HEK293 (cell line): ENCODE results near the gene SMCP.

ENCODE experiments used
- CTCF ChIA-PET: fragments of 350-600 bp; formaldehyde crosslinking; extraction: SDS; loops from one replicate; lab custom pipeline; 2021; ENCODE audit warnings: antibody characterized with exemption; lab: Yijun Ruan, JAX
- POLR2A ChIA-PET: fragments of 300-600 bp; formaldehyde crosslinking; extraction: SDS; loops from one replicate; lab custom pipeline; 2020; ENCODE audit warnings: antibody characterized with exemption, inconsistent platforms; lab: Yijun Ruan, JAX
- H3K27ac ChIP-seq: fragments of 200-500 bp; sonication (Bioruptor generic); 2 replicates; pipeline ENCODE4 v1.5.1; 2014; ENCODE audit warnings: low read depth, low read length, control low read depth, inconsistent platforms; ENCODE audit errors: extremely low read depth
- H3K36me3 ChIP-seq, 2 experiments: fragments of 200-500 bp in 1 of 2; sonication (Bioruptor generic) in 1 of 2; 1 replicate in 1 of 2; 2 replicates in 1 of 2; pipeline ENCODE4 v1.5.1; 2014 to 2017; ENCODE audit warnings: inconsistent platforms in 2 of 2, low read length in 2 of 2; ENCODE audit not compliant: control insufficient read depth in 2 of 2, insufficient read depth in 1 of 2
- H3K4me1 ChIP-seq: fragments of 200-500 bp; sonication (Bioruptor generic); 2 replicates; pipeline ENCODE4 v1.5.1; 2014; ENCODE audit warnings: mild to moderate bottlenecking, low read length, inconsistent platforms; ENCODE audit not compliant: control insufficient read depth, insufficient read depth
- H3K4me3 ChIP-seq: 2 replicates; pipeline ENCODE4 v1.5.1; 2011; ENCODE audit warnings: low read depth, mild to moderate bottlenecking, control low read depth, low read length, moderate library complexity
- H3K9me3 ChIP-seq: fragments of 200-500 bp; sonication (Bioruptor generic); 2 replicates; pipeline ENCODE4 v1.5.1; 2014; ENCODE audit warnings: low read depth, low read length, inconsistent platforms; ENCODE audit not compliant: control insufficient read depth, insufficient read depth
- AEBP2 ChIP-seq: fragments of 450-650 bp; formaldehyde crosslinking; IDR thresholded peaks from 2 replicates; pipeline ENCODE4 v1.5.1; 2016; ENCODE audit warnings: missing biosample characterization, missing genetic modification characterization, borderline replicate concordance
- BCL11A ChIP-seq: fragments of 450-650 bp; formaldehyde crosslinking; IDR thresholded peaks from 2 replicates; pipeline ENCODE4 v1.5.1; 2016; ENCODE audit warnings: low read depth, missing biosample characterization, missing genetic modification characterization
- BCL11B ChIP-seq: fragments of 450-650 bp; formaldehyde crosslinking; IDR thresholded peaks from 2 replicates; pipeline ENCODE4 v1.5.1; 2016; ENCODE audit warnings: low read depth, missing biosample characterization, missing genetic modification characterization
- FEZF1 ChIP-seq: fragments of 450-650 bp; formaldehyde crosslinking; IDR thresholded peaks from 2 replicates; pipeline ENCODE4 v1.5.1; 2016; ENCODE audit warnings: missing biosample characterization, missing genetic modification characterization
- INSM2 ChIP-seq: fragments of 450-650 bp; formaldehyde crosslinking; IDR thresholded peaks from 2 replicates; pipeline ENCODE4 v1.5.1; 2016; ENCODE audit warnings: missing biosample characterization, missing genetic modification characterization
- KLF16 ChIP-seq: fragments of 450-650 bp; formaldehyde crosslinking; IDR thresholded peaks from 2 replicates; pipeline ENCODE4 v1.5.1; 2017; ENCODE audit warnings: missing biosample characterization, missing genetic modification characterization
- PRDM10 ChIP-seq: fragments of 450-650 bp; formaldehyde crosslinking; IDR thresholded peaks from 2 replicates; pipeline ENCODE4 v1.5.1; 2016; ENCODE audit warnings: missing biosample characterization, missing genetic modification characterization
- REST ChIP-seq: fragments of 450-650 bp; formaldehyde crosslinking; IDR thresholded peaks from 2 replicates; pipeline ENCODE4 v1.5.1; 2016; ENCODE audit warnings: missing biosample characterization, missing genetic modification characterization
- TCF7L2 ChIP-seq: IDR thresholded peaks from 2 replicates; pipeline ENCODE4 v1.6.1; 2011; ENCODE audit warnings: low read depth, mild to moderate bottlenecking, inconsistent platforms, low read length, moderate library complexity, borderline replicate concordance
- WT1 ChIP-seq: fragments of 450-650 bp; formaldehyde crosslinking; IDR thresholded peaks from 2 replicates; pipeline ENCODE4 v1.5.1; 2016; ENCODE audit warnings: missing biosample characterization, missing genetic modification characterization
- ZBTB21 ChIP-seq: fragments of 450-650 bp; formaldehyde crosslinking; IDR thresholded peaks from 2 replicates; pipeline ENCODE4 v1.5.1; 2017; ENCODE audit warnings: missing biosample characterization, missing genetic modification characterization
- ZBTB48 ChIP-seq: fragments of 450-650 bp; formaldehyde crosslinking; IDR thresholded peaks from 2 replicates; pipeline ENCODE4 v1.5.1; 2016; ENCODE audit warnings: missing biosample characterization, missing genetic modification characterization
- ZFP69B ChIP-seq: fragments of 450-650 bp; formaldehyde crosslinking; IDR thresholded peaks from 2 replicates; pipeline ENCODE4 v1.5.1; 2016; ENCODE audit warnings: missing biosample characterization, missing genetic modification characterization
- ZNF175 ChIP-seq: fragments of 450-650 bp; formaldehyde crosslinking; IDR thresholded peaks from 2 replicates; pipeline ENCODE4 v1.5.1; 2016; ENCODE audit warnings: missing biosample characterization, missing genetic modification characterization
- ZNF223 ChIP-seq: fragments of 450-650 bp; formaldehyde crosslinking; IDR thresholded peaks from 2 replicates; pipeline ENCODE4 v1.5.1; 2016; ENCODE audit warnings: missing biosample characterization, missing genetic modification characterization
- ZNF24 ChIP-seq: fragments of 450-650 bp; formaldehyde crosslinking; IDR thresholded peaks from 2 replicates; pipeline ENCODE4 v1.5.1; 2016; ENCODE audit warnings: missing biosample characterization, missing genetic modification characterization
- ZNF280D ChIP-seq: fragments of 450-650 bp; formaldehyde crosslinking; IDR thresholded peaks from 2 replicates; pipeline ENCODE4 v1.5.1; 2016; ENCODE audit warnings: missing biosample characterization, missing genetic modification characterization
- ZNF37A ChIP-seq: fragments of 450-650 bp; IDR thresholded peaks from 2 replicates; pipeline ENCODE4 v1.5.1; 2018; ENCODE audit warnings: missing biosample characterization, missing genetic modification characterization
- ZNF394 ChIP-seq: fragments of 450-650 bp; formaldehyde crosslinking; IDR thresholded peaks from 2 replicates; pipeline ENCODE4 v1.5.1; 2016; ENCODE audit warnings: missing biosample characterization, missing genetic modification characterization, mild to moderate bottlenecking, moderate library complexity, borderline replicate concordance
- ZNF433 ChIP-seq: fragments of 450-650 bp; formaldehyde crosslinking; IDR thresholded peaks from 2 replicates; pipeline ENCODE4 v1.5.1; 2016; ENCODE audit warnings: missing biosample characterization, missing genetic modification characterization, low read depth
- ZNF514 ChIP-seq: fragments of 450-650 bp; formaldehyde crosslinking; IDR thresholded peaks from 2 replicates; pipeline ENCODE4 v1.5.1; 2016; ENCODE audit warnings: missing biosample characterization, missing genetic modification characterization
- ZNF521 ChIP-seq: fragments of 450-650 bp; formaldehyde crosslinking; IDR thresholded peaks from 2 replicates; pipeline ENCODE4 v1.5.1; 2017; ENCODE audit warnings: missing biosample characterization, mild to moderate bottlenecking, missing genetic modification characterization
- ZNF549 ChIP-seq: fragments of 450-650 bp; IDR thresholded peaks from 2 replicates; pipeline ENCODE4 v1.5.1; 2018; ENCODE audit warnings: missing biosample characterization, missing genetic modification characterization, mild to moderate bottlenecking, inconsistent platforms, moderate library complexity

The SMCP gene

GRCh38 chr1:152917794-152918193 is 39.7 kb downstream of the SMCP start:
- no peaks in the 10 kb centered on the region for H3K9me3 ChIP-seq
- TF ChIP-seq ZBTB21 (tag by site-specific recombination): no peak
- TF ChIP-seq INSM2 (tag by site-specific recombination): no peak
- no peak for TF ChIP-seq ZNF223 (tag by site-specific recombination)
- TF ChIP-seq ZNF24: no peak
- no peak for TF ChIP-seq AEBP2 (tag by site-specific recombination)
- no peak for TF ChIP-seq ZNF433 (tag by site-specific recombination)
- no peak for TF ChIP-seq WT1 (tag by site-specific recombination)
- TF ChIP-seq KLF16 (tag by site-specific recombination): no peak
- no peak for TF ChIP-seq PRDM10 (tag by site-specific recombination)
- no peak for TF ChIP-seq ZNF514 (tag by site-specific recombination)
- no peak for TF ChIP-seq ZNF175
- TF ChIP-seq BCL11B (tag by site-specific recombination): no peak
- no peak for TF ChIP-seq BCL11A (tag by site-specific recombination)
- TF ChIP-seq ZFP69B: no peak
- no peak for TF ChIP-seq ZNF549 (tag by site-specific recombination)
- H3K27ac ChIP-seq: no peak overlapping the region
- ChIA-PET POLR2A (no interaction called here), CTCF (interaction anchor here (0.6 to 3.7 kb wide), 5 partner anchors 17 to 1438 kb away, joined by 3 to 17 read pairs (median 6); no protein-coding TSS in a partner anchor)
- H3K4me3 ChIP-seq: no peak overlapping the region
- H3K36me3 ChIP-seq: no peaks in the 10 kb centered on the region
- no peaks in the 10 kb centered on the region for H3K4me1 ChIP-seq

- ChIA-PET CTCF (interaction anchor here (0.6 to 3.7 kb wide), 6 partner anchors 14 to 631 kb away, joined by 3 to 17 read pairs (median 5); no protein-coding TSS in a partner anchor), POLR2A (no interaction called here)
- Histone ChIP-seq H3K4me3 (no peak overlapping the region), H3K36me3 (no peaks in the 10 kb centered on the region), H3K27ac (no peak overlapping the region), H3K4me1 (no peaks in the 10 kb centered on the region), H3K9me3 (no peaks in the 10 kb centered on the region)
- TF ChIP-seq TCF7L2 (no peak), ZBTB48 (tag by site-specific recombination) (no peak), ZNF280D (tag by site-specific recombination) (no peak), FEZF1 (tag by site-specific recombination) (no peak), ZNF521 (tag by site-specific recombination) (no peak), ZNF394 (tag by site-specific recombination) (no peak), ZNF37A (no peak), REST (tag by site-specific recombination) (no peak)
These were observed 40.9 kb downstream of the SMCP start for GRCh38 chr1:152919071-152919470.
